GM19467 (cell line): Measurements from ENCODE around the gene STK16.

Experiments used
- ATAC-seq: cut with Tn5 transposase; IDR thresholded peaks from one replicate; pipeline ENCODE4 v1.9.1; 2021; ENCODE audit warnings: mild to moderate bottlenecking, moderate library complexity; ENCODE audit not compliant: unreplicated experiment

The STK16 gene

DNA sequence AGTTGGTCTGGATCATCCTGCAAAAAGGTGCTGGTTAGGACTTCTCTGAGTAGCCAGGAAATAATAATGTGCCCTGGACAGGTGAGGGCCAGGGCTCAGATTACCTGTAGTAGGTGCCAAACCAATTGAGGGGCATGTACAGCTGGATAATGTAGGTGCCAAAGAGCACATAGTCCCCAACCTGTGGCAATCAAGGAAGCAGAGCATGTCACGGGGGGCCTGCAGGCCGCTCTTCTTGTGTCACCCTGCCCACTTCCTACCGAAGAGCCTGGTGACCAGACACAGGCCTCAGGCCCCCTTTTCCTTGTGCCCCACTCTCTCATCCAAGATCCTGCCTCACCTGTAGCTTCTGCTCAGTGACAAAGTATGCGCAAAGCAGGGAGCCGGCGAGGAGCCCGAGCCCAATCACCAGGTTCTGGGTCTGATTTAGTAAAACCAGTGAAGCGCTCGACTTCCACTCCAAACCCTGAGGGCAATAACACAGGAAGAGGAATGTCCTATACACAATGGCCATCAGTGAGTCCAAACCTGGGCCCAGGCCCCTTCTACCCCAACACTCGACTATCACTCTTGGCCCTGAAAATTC is 31.7 kb upstream of the STK16 start:
- ATAC-seq = no peak

DNA sequence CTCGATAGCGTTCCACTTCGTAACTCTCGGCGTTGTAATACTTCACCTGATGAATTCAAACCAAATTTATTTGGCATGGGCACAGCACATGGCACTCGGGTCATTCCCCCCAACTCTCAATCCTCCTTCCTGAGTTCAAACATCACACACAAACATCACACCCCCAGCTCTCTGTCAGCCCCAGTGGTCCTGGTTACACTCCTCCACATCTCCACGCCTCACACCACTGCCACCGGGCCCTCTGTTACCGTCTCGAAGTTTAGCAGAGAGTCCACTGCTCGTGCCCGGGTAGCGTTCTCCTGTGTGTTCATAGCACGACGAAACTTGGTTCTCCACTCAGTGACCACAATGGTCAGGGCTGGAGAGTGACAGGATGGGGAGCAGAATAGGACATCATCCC is 31.1 kb upstream of the STK16 start:
- no peak for ATAC-seq

DNA sequence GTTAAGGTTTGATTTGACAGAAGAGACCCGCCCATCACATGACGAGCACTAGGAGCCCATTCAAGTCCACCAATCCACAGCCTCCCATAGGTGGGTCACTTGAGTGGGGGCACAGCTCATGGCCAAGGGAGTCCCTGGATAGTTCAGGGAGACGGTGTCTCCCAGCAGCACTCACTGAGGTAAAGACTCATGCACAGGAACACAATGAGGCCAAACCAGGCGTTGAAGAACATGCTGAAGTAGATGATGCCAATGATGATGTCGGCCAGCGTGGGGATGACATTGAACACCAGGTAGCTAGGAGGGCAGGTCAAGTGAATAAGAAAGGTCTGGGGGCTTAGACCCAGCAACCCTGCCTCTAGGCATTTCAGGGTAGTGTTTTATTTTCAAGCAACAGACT is 30.5 kb upstream of the STK16 start:
- ATAC-seq = no peak

DNA sequence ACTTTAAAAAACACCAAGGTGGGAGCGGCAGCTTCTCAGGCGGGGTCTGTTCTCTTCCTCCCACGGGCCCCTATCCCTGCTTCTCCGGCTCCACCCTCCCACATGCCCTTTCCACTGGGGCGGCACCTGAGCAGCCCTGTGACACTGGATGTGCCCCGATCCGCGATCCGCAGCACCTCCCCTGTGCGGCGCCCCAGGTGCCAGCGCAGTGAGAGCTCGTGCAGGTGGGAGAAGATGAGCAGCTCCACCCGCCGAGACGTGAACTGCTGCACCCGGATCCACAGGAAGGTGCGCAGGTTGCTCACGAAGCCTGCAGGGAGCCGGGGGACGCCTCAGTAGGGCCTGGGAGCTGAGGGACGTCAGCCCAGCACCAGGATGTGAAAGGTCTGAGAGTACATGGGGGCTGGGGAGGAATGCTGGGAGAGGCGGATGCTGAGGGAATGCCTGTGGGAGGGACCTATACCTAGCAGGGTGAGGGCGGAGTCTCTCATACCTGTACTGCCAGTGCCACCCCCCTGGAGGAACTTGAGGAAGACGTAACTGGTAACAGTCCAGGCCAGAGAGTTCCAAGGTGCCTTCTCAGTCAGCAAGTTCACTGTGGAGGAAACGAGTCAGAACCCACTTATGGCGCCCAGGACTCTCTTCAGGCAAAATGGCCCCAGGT is 29.3 kb upstream of the STK16 start:
- no peak for ATAC-seq

DNA sequence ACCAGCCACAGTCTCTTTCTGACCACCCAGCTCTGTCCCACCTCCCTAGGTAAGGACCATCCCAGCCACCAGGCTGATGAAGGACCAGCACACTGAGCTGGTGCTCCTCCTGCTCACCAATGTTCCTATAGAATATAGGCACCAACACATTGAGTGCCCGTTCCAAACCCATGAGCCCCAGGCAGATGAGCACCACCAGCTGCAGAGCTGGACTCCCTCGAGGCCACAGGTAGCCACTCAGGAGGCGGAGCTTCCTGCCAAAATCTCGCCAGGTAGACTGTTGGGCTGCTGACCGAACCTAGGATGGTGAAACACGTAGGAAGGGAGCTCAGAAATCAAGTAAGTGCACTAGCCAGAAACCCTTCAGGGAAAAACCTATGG is 28.8 kb upstream of the STK16 start:
- no peak for ATAC-seq

DNA sequence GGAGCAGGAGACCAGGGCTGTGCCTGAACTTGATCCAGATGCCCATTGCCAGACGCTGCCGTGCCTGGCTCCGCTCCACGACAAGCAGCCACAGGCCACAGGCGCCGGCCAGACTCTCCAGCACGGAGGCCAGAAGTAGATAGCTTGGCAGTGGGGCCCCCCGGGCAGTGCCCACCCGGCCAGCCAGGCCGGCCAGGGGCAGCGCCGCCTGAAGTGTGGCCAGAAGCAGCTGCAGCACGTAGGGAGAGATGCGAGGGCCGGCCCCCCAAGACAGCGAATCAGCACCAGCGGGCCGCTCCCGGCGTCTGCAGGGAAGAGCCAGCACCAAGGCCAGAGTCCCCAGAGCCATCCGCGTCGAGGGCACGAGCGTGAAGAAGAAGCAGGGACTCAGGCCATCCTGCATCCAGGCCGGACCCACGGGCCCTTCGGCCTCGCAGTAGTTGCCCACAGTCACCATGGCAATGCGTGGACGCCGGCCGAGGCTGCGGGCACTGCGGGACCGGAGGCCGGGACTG is 27.0 kb upstream of the STK16 start:
- peak; percentile 8 for ATAC-seq

DNA sequence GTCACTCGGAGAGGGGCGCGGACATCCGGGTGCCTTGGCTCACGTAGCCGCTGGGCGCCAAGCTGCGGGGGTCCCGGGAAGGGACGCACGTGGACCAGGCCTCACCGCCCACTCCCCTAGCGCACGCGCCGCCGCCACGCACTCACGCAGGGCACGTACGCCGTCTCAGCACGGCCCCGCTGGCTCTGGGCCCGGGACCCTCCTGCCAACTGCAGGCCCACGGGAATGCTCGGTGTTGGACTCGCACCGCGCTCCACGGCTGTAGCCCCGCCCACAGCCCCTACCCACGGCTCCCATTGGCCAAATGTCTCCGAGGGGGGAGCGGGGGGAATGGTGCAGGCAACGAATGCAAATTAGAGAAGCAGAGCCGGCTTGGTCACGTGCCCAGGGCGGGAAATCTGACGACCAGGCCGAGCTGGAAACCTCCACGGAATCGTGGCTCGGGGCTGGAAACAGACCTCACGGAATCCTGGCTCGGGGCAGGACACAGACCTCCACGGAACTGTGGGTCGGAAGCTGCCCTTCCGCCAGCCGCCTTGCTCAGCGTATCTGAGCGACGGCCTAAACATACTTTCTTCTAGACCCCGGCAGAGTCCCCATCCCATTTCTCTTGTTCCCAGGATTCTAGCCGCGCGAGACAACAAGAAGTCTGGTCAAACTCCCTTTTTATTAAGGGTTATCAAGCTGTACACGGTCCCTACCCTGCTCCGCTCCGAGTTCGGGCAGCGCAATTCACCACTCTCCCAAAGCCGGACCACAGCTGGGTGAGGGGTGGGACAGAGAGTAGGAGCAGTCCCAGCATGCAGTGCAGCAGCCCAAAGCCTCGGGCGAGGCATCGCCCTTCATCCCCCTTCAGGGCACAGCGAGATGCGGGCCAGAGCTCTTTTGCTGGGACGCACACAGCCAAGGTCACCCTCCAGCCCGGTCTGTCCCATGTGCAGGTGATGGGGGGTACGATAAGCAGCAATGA is 26.3 kb upstream of the STK16 start, which contains the start of gene ABCB6:
ABCB6 (minus strand) TSS at position 227 of the 970 bp plus-strand sequence. CDS start 285 bp downstream, outside the sequence.
- ATAC-seq = peak; percentile 72

DNA sequence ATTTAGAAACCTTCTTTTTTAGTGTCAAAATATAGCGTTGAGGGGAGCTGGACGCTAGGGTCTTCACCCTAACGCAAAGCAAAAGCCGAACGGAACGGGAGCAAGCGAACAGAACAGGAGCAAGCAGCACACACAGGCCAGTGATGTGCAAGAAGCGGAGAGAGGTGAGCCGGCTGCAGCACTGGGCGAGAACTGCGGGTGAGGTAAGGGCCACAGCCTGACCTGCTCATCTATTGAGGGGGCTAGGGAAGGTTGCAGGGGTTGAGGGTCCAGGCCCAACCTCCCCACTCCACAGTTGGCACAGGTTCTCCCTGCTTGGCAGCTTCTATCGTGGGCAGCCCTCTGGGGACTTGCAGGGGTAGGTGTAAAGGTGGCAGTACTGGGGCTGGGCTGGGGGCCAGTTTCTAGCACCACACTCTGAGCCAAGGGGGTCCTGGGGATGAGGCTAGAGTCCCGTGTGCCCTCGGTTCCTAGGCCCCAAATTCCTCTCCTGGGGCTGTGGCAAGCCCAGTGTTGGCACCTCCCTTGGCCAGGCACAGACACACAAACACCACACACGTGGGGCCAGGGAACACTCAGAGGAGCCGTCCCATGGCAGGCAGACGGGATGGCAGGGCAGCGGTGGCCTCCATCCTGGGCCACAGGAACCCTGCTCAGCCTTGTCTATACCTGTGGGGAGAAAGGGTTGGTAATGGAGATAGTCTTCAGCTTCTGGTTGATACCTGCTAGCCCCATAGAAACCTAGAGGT is 25.3 kb upstream of the STK16 start:
- no peak for ATAC-seq

DNA sequence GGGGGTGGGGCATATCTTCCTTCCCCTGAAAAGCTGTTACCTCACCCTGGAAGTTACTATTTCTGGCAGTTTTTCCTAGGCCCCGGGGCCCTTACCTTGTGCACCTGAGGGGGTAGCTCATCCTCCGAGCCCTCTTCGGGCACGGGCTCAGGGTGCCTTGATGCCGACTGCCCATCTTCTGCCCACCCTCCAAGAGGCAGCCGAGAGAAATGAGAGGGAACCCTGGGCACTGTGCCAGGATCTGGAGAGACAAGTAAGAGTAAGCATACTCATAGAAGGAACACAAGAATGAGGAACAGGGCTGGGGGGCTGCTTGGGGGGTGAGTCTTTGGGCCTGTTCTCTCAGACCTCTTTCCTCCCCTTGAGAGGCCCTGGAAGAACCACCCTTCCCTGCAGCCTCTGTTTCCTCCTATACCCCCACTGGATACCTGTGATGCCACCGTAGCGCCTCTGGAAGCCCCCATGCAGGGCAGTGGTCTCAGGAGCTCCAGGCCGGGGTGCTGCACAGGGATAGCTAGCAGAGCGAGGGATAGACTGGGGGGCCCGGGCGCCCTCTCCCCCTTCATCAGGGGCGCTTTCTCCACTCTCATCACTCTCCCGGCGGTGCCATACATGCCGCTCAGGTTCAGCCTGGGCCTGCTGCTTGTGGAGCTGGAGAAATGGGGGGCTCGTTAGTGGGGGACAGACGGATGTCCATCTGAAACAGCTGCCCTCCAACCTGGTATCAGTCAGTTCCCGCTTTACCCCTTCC is 24.5 kb upstream of the STK16 start:
- no peak for ATAC-seq

DNA sequence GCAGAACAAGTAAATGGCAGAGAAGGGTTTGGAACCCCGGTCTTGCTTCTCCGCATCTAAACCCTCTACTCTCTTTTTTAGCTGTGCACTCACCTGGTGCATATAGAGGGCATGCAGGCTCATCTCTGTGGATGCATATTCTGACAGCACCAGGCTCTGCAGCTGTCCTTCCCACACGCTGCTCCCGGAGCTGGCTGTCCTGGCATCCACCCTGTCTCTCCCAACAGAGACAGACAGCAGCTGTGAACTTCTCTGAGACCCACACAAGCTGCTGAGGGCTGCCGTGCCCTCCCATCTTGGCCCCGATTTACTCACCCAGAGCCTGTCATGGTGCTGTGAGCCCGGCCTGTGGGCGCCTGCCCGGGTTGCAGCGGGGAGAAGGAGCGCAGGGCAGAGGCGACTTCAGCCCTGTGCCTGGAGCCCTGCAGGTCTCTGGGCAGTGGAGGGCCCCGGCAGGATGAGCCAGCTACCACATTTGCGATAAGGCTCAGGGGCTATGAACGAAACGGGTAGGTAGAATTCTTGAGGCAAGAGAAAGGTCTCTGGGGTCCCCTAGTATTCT is 23.2 kb upstream of the STK16 start:
- no peak for ATAC-seq

DNA sequence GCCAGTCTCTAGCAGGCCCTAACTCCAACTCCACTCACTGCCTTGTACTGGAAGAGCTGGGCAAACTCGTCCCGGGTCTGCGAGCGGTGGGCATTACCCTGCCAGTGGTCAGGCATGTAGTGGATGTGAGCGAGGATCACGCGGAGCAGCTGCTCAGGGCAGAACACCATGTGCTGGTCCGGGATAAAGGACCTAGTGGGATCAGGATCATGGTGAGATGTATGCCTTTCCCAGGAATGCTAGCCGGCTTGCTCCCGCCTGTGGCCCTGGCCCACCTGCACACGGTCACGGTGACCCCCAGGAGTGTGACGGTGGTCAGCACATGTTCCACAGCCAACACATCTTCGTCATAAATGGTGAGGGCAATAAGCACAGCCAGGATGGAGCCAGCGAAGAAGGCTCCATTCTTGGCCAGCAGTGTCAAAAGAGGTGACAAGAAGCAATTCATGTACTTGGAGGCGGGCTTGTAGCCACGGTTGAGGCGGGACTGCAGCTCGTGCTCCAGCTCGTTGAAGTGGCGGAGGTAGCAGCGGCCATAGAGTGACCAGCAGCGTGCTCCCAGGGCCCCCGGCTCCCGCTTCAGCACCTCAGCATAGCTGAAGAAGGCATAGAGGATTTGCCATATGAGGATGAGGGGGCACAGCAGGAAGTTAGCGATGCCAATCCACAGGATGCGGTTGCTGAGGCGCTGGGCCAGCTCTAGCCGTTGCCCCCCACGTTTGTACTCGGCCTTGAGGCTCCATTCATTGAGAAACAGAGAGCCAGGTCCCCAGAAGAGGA is 21.3 kb upstream of the STK16 start:
- ATAC-seq = no peak

DNA sequence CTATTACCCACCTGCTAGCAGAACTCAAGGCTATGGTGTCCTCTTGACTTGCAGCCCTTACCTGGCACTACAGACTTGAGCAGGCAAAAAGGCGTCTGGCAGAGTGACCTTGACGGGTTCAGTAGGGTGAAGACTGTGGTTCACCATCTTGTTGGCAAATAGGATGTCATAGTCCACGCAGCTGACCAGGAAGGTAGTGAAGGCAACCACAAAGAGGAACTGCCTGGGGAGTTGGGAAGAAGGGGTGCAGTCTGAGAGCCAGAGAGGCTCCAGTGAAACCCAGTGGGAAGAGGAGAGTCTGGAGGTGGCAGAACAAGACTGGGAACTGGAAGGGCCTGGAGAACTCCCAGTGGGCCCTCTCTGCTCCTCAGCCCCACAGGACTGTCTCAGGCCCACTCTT is 19.9 kb upstream of the STK16 start:
- no peak for ATAC-seq

DNA sequence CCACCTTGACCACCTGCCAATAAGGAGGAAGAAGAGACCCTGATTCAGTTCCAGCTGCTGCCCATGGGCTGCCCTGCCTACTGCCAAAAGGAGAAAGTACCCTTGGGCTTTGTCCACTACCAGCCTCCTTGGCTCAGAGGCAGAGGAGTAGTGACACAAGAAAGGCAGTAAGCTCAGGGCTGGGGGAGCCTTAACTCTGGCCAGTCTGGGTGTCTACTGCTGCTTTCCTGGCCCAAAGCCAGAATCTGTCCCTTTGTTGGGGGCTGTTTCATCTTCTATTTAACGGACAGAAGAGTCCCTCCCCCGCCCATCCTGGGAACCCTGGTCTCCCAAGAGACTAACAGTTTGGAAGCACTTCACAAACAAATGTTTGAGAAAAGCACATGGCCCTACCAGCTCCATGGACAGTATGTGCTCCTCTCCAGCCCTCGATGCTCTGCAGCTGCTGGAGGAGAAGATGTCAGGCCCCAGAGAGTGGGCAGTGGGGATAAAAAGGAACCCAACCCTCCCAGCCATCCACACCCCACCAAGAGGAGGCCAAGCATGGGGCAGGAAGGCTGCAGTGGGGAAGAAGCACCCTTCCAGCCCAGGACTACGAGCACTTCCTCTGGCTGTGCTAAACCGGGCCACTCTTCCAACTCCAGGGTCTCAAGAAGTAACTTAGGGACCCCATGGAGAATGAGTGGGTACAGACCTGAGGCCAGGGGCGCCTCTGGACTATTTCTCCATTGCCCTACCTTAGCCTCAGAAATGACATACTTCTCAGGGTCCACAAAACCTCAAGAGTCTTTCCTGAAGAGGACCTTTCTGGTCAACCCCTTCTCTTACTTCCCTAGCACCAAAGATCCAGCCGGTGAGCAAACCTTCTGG is 17.0 kb upstream of the STK16 start:
- no peak for ATAC-seq

DNA sequence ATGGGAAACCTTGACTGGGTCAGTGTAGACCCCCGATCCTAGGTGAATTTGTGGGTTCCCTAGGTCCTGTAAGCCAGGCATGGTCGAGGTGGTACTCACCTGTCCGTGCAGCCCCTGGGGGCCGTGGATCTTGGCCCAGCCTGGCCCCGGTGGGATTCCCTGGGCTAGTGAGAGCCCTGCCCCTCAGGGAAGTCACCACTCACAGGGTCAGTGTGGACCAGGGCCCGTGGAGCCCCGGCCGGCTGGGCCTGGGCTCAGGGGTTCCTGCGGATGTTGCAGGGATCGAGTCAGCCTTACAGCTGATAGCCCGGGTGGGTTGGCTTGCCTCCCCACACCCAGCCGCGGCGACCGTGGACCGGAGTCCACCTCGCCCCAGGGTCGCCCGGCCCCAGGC is 16.4 kb upstream of the STK16 start:
- no peak for ATAC-seq

DNA sequence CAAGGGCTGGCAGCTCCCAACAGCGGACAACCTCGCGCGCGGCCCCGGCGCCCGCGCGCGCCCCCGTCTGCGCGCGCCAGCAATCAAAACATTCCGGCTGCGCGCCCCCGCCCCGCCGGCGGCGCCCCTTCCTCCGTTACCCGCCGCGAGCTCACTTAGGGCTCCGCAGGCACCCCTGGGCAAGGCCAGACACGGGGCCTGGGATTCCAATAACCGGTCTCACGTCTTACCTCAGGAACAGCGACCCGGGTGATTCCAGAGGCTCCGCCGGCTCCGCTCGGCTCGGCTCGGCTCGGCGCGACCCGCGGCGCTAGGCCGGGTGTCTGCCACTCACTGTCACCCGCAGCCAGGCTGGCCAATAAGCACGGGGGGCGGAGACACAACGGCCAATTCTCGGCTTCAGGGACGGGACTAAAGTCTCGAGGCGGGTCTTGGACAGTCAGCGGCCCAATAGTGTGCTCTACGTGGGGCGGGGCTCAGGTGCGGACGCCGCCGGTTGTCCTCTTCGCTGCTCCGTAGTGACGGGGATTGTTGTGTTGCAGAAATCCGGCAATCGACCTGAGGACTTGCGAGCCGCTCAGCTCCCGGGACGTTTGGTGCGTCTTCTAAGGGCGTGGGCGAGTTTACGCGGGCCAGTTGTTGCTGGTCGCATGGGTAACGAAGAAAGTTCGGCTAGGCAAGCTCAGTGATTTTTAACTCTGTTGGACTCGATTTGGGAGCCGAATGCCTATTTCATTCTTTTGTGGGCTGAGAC is 15.8 kb upstream of the STK16 start, which contains the start of the genes ANKZF1 and ATG9A:
ANKZF1 (plus strand) TSS at position 502 of the 754 bp plus-strand sequence. CDS start 452 bp downstream, outside the sequence.
ATG9A (minus strand) TSS at position 332 of the 754 bp plus-strand sequence. CDS start 1,612 bp downstream, outside the sequence.
- peak; percentile 94 for ATAC-seq

DNA sequence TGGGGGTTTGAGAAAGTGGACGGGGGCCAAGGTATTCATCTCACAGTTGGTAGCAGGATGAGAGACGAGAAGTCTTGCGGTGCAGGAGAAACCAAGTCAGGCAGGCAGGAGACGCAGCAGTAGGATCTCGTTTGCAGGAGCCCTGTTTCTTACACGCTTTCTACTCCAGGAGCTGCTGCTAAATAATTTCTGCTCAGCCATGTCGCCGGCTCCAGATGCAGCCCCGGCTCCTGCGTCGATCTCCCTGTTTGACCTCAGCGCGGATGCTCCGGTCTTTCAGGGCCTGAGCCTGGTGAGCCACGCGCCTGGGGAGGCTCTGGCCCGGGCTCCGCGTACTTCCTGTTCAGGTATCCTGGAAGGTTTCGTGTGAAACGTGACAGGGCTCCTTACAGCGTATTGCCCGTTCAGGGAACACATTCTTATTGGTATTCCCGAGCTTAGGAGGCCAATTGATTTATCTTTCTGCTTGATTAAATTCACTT is 15.2 kb upstream of the STK16 start:
- no peak for ATAC-seq

DNA sequence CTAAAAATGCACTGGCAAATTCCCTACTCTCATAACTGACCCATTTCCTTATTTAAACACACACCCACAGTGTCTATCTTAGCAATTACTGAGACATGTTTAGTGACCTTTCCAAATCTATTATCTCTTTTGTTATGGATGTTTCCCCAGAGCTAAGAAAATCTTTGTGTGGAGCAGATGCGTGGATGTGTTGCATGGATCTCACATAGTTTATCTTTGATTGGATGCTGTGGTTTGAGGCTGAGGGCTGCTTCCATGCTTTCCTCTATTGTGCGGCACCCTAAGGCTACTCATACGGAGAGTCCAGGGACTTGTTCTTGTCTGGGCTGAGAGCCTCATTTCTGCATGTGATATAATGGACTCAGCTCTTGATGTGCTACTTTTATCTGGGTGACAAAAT is 10.9 kb upstream of the STK16 start:
- no peak for ATAC-seq
